NB4 (cell line): ENCODE measurements around the gene SLC6A19.

ENCODE experiments used
- DNase-seq: peaks from one replicate; pipeline ENCODE4 v3.0.0; 2010; ENCODE audit warnings: low read depth
- H3K4me3 ChIP-seq: one replicate; pipeline ENCODE4 v1.5.1; 2011; ENCODE audit warnings: mild to moderate bottlenecking, low read depth, low read length, moderate library complexity
- MYC ChIP-seq: IDR thresholded peaks from 2 replicates; pipeline ENCODE4 v1.6.1; 2011; ENCODE audit warnings: low read depth, low read length
- POLR2A ChIP-seq: IDR thresholded peaks from 2 replicates; pipeline ENCODE4 v1.6.1; 2011; ENCODE audit warnings: mild to moderate bottlenecking; ENCODE audit not compliant: insufficient read length; ENCODE audit errors: extremely low read depth
- TF ChIP-seq, protein P1 (sequence below): IDR thresholded peaks from one replicate; pipeline ENCODE4 v1.5.1; 2012; ENCODE audit warnings: low read depth, low read length
- TF ChIP-seq, protein P2 (sequence below): IDR thresholded peaks from 2 replicates; pipeline ENCODE4 v1.6.1; 2011; ENCODE audit warnings: low read depth, low read length

SLC6A19 gene

DNA sequence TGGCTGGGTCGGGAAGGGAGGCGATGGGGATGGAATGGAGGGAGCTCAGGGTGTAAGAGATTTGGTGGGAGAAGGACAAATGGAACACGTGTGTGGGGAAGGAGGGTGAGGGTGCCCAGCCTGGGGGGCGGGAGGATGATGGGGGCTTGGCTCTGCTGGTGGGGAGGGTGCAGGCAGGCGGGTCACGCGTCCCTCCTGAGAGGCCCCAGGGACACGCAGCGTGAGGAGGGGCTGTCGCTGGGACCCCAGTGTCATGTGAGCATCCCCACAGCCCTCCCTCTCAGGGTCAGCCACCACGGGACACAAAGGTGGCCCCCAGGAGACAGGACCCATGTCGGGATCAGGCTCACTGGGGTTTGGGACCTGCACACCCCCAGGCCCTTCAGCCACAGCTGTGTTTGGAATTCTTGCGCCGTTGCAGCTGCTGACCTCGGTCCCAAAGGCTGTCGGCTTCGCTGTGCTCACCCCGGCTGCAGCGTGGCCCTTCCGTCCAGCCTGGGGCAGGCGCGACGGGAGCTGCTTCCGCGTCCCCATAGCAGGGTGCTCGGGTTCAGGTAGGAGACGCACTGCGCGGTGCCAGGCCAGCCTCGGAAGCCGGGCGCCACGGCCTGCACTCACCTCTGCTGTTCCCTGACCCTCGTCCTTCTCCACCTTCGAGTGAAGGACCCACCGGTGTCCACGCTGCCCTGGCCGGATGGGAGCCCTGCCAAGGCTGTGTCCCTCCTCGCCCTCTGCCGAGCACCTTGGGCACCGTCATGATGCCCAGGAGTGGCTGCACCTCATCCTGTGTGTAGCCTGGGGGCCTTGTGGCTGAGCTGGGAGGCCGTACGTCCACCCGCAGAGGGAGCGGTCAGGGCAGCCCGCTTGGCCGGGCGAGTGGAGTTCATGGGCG is 5.4 kb downstream of the SLC6A19 start:
- DNase-seq, result no peak
- TF ChIP-seq, protein P1, sequence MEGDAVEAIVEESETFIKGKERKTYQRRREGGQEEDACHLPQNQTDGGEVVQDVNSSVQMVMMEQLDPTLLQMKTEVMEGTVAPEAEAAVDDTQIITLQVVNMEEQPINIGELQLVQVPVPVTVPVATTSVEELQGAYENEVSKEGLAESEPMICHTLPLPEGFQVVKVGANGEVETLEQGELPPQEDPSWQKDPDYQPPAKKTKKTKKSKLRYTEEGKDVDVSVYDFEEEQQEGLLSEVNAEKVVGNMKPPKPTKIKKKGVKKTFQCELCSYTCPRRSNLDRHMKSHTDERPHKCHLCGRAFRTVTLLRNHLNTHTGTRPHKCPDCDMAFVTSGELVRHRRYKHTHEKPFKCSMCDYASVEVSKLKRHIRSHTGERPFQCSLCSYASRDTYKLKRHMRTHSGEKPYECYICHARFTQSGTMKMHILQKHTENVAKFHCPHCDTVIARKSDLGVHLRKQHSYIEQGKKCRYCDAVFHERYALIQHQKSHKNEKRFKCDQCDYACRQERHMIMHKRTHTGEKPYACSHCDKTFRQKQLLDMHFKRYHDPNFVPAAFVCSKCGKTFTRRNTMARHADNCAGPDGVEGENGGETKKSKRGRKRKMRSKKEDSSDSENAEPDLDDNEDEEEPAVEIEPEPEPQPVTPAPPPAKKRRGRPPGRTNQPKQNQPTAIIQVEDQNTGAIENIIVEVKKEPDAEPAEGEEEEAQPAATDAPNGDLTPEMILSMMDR, result no peak
- TF ChIP-seq POLR2A, result no peak
- TF ChIP-seq, protein P2, sequence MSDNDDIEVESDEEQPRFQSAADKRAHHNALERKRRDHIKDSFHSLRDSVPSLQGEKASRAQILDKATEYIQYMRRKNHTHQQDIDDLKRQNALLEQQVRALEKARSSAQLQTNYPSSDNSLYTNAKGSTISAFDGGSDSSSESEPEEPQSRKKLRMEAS, result no peak
- TF ChIP-seq MYC, result no peak
- no peak overlapping the region for H3K4me3 ChIP-seq

DNA sequence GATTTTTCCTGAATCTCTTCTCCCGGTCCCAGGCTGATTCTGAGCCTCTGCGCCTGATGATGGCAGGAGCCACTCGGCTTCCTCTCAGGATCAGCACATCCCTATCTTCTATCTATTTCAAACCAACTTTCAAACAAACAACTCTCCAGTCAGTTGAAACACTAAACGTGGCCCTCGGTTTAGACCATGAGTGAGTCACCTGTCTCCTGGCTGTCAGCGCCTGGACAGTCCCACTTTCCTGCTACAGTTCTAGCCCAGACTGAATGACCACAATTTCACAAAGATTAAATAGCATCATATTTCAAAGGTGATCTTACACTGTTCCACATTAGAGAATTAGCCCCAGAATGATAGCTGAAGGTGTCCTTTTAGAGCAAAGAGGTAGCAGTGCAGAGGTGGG is 6.2 kb downstream of the SLC6A19 start:
- no peak overlapping the region for H3K4me3 ChIP-seq
- DNase-seq, result no peak
- TF ChIP-seq MYC, result no peak

DNA sequence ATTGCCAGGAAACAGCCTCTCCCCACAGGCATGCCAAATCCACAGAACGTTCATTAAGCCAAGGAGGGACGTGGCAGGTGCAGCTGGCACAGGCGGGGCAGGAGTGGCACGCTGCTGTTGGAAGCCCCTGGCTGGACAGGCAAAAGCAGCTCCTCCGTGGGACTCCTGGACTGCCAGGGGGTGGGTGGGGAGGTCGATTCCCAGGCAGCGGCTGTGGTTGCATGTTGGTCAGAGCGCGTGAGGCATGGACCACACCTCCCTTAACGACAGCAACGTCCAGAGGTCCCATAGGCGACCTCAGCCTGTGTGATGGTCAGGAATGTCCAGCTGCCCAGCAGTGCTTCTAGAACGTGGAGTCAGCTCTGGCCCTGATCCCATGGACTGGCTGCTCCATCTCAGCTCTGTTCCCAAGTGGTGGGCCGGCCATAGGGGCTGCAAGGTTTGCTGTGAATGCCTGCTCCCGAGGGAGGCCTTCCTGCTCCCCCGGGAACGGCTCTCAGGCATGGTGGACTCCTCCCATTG is 6.9 kb downstream of the SLC6A19 start:
- no peak overlapping the region for H3K4me3 ChIP-seq
- no peak for DNase-seq
- TF ChIP-seq, protein P1, result no peak
- TF ChIP-seq POLR2A (no peak), MYC (no peak)
- TF ChIP-seq, protein P2, result no peak

DNA sequence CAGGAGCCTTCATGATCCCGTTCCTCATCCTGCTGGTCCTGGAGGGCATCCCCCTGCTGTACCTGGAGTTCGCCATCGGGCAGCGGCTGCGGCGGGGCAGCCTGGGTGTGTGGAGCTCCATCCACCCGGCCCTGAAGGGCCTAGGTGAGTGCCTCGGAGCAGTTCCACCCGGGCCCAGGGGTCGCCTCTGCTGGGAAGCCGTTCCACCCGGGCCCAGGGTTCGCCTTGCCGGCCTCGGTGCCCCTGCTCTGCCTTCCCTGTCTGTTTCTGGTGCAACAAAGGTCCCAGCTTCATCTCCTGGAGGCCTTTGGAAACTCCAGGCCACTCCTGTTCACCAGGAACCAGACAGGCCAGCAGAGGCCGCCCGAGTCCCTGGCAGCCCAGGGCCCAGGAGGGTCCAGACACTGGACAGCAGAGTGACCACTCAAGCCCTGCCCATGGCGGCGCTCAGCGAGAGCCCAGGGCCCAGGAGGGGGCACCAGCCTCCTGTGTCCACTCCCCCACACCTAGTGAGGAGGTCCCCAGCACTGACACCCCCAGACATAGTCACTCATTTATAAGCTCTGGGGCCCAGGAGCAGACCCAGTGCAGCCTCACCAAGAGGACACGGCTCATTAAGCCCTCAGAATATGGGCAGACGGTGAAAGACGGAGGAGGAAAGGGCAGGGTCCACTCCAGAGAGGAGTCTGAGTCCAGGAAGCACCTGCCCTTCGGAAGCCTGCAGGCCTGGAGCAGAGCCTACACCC is 7.5 kb downstream of the SLC6A19 start:
- TF ChIP-seq POLR2A (no peak), MYC (no peak)
- TF ChIP-seq, protein P2, result no peak
- TF ChIP-seq, protein P1, result peak; percentile 44
- no peak for DNase-seq
- H3K4me3 ChIP-seq, result no peak overlapping the region

DNA sequence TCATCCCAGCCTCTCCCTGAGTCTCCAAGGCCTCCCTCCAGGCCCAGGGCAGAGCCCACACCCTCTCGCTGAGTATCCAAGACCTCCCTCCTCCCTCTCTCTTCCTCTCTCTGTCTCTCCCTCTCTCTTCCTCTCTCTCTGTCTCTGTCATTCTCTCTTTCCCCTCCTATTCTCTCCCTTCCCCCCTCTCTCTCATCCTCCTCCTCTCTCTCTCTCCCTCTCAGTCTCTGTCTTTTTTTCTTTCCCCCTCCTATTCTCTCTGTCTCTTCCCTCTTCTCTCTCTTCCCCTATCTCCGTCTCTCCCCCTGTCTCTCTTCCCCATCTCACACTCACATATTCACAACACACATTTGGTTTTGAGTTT is 8.1 kb downstream of the SLC6A19 start:
- TF ChIP-seq, protein P1, result no peak
- DNase-seq, result no peak
- no peak overlapping the region for H3K4me3 ChIP-seq

DNA sequence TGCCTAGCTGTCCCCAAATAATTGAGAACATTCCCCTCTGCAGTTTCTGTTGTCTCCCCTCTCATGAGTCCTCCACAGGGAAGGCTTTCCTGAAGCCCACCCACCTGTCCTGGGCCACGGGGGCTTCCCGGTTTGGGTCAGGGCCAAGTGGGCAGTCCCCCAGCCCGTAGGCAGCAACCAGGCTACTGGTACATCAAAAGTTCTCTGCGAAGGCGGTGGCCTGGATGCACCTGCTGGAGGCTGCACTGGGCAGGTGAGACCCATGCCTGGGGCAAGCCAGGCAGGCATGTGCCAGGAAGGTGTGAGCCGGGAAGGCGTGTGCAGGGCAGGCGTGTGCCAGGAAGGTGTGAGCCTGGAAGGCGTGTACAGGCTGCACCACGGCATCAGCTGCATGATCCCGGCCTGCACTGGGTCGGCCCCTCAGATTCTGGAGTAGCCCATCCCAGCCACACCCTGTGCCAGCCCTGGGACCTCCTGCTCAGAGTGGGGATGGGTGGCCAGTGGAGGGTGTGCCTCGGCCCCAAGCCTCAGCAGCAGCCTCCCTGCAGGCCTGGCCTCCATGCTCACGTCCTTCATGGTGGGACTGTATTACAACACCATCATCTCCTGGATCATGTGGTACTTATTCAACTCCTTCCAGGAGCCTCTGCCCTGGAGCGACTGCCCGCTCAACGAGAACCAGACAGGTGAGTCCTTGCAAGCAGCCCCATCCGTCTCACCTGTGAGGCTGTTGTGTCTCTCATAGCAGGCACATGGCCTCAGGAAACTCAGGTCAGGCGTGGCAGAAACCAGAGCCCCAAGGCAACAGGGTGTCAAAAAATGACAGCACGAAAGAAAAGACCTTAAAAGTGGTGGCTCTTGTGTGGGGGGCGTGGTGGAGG is 8.7 kb downstream of the SLC6A19 start:
- TF ChIP-seq, protein P2, result no peak
- TF ChIP-seq, protein P1, result no peak
- no peak for DNase-seq
- no peak overlapping the region for H3K4me3 ChIP-seq
